Activated CD4-positive, CD25-positive, alpha-beta regulatory T cell treated with anti-CD3 and anti-CD28 coated beads, Interleukin-2, amount 50 U/mL, for 24 hours (primary cell): ENCODE results near the gene SCRN1.
"Not testable (repeated sequence)": the region's sequence is repeated elsewhere in the genome, so short reads cannot be mapped to it uniquely, and the experiment has no call there.

Source experiments
- ATAC-seq, 2 donors: fragments of 150-1000 bp; cut with Tn5 transposase; one replicate each; pipeline ENCODE4 v1.10.0; 2021; ENCODE audit warnings: mild to moderate bottlenecking in 1 of 2, moderate library complexity in 1 of 2

The SCRN1 gene

GRCh38 chr7:29922921-29923700 lies 66.5 kb downstream of the SCRN1 start:
- no peak for ATAC-seq

GRCh38 chr7:29921404-29922010 lies 68.1 kb downstream of the SCRN1 start:
- peak; percentile 71 to 73 for ATAC-seq

- no peak for ATAC-seq
Measured at GRCh38 chr7:29920491-29920890, 69.1 kb downstream of the SCRN1 start.

DNA sequence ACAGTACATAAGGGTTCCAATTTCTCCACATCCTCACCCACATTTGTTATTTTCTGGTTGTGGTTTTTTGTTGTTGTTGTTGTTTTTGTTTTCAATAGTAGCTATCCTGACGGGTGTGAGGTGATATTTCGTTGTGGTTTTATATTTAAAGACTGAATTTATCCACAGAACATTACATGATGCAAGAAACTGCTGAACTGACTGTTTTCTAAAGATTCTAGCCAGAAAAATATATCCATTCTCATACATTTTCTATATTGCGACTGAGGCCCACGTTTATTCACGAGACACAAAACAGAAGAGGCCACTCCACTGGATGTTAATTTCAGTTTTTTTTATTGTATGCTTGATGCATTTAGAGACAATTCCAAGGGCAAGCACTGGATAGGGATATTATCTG lies 69.8 kb downstream of the SCRN1 start:
- ATAC-seq = no peak

GRCh38 chr7:29918850-29919249 lies 70.8 kb downstream of the SCRN1 start:
- ATAC-seq = no peak

DNA sequence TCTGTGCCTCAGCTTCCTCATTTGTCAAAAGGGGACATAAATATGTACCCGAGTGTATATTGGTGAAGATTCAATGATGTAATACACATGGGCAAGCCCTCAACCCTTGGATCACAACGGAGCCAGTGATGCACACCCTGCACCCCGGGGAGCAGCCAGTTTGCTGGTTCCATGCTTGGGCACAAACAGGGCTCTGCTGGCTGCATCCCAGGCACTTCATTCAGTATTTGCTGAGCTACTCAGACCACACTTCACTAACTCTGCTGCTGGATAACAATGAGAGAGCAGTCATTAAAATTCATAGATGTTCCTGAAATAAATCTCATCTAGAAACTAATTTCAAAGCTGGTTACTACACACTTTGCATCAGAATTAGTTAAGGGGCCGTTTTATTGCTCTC lies 72.0 kb downstream of the SCRN1 start:
- no peak for ATAC-seq

DNA sequence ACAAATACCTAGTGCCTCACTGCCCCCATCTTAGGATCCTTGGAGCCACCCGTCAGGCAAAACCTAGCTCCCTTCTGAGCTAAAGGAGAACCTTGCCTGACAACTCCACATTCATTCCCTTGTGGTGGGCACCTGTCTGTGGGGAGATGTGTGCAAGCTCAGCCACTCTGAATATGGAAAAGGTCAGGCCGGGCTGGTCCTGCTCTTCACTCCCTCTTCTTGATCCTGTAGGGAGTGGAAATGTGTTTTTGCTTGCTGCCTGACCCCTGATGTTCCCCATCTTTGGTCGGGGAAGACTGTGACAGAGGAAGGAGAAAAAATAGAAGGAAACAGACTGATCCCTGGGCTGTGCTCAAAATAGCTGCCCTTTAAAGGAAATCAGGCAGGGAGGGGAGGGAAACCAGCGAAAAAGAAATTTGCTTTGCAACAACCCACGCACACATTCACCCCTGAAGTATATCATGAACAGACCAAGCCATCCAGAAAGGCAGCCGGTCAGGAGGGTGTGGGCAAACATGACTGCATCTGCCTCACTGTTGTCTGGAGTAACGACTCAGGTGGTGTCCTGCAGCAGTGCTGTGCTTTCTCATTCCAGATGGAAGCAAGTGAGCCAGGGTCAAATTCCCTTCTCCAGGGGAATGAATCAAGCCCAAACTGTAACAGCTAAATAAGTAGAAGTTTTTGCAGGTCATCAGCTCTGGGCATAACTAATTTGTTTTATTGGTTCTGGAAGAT lies 74.0 kb downstream of the SCRN1 start:
- ATAC-seq = no peak

- ATAC-seq = no peak
Measured at GRCh38 chr7:29914180-29914579, 75.4 kb downstream of the SCRN1 start.

- ATAC-seq = no peak
Measured at GRCh38 chr7:29906200-29907022, 83.2 kb downstream of the SCRN1 start.

- ATAC-seq = no peak
Measured at GRCh38 chr7:29900745-29901144, 88.9 kb downstream of the SCRN1 start.

- ATAC-seq = no peak
Measured at GRCh38 chr7:29898301-29898700, 91.3 kb downstream of the SCRN1 start.

DNA sequence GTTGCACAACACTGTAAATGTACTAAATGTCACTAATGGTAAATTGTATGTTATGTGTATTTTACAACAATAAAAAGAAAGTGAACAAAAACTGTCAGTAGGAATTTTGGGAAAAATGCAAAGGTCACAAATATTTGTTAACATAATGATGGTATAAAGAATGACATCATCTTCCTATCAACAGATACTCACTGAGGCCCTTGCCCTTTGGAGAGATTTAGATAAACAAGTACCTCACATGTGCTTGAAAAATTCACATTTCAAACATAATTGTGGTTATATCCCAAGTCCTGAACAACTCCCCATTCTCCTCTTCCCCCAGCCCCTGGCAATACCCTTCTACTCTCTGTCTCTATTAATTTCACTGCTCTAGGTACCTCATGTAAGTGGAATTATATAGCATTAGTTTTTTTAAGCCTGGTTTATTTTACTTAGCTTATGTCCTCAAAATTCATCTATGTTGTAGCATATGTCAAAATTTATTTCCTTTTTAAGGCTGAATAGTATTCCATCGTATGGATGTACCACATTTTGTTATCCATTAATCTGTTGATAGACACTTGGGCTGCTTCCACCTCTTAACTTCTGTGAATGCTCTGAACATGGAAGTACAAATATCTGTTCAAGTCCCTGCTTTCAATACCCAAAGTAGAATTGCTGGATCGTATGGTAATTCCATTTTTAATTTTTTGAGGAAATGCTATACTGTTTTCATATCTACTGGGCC lies 92.8 kb downstream of the SCRN1 start:
- no peak for ATAC-seq

DNA sequence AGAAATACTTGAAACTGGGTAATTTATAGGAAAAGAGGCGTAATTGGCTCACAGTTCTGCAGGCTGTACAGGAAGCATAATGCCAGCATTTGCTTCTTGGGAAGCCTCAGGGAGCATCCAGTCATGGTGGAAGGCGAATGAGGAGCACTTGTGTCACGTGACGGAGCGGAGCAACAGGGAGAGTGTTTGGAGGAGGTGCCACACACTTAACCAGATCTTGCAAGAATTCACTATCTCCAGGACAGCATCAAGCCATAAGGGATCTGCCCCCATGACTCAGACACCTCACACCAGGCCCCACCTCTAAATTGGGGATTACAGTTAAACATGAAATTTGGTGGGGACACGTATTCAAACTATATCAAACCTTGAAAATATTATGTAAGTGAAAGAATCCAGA lies 94.0 kb downstream of the SCRN1 start:
- ATAC-seq = no peak

- ATAC-seq = no peak
Measured at GRCh38 chr7:29894256-29894655, 95.3 kb downstream of the SCRN1 start.

GRCh38 chr7:29893351-29893965 lies 96.1 kb downstream of the SCRN1 start:
- no peak for ATAC-seq

DNA sequence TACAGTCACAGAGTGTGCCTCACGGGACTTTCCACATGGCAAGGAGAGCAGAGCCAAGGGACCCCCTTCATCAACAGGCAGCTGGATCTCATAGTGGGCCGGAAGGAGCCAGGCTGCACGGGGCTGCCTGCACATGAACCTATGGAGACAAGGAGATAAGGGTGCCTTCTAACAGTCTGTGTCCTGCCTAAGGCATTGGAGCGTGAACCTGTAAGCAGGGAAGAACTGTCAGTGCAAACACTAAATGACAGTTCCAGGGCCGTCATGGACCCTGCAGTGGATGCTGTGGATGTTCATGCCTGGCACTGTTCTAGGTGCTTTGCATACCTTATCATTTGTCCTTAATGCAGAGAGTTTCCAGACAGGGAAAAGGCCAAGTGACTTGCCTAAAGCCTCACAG lies 97.4 kb downstream of the SCRN1 start:
- ATAC-seq = no peak

DNA sequence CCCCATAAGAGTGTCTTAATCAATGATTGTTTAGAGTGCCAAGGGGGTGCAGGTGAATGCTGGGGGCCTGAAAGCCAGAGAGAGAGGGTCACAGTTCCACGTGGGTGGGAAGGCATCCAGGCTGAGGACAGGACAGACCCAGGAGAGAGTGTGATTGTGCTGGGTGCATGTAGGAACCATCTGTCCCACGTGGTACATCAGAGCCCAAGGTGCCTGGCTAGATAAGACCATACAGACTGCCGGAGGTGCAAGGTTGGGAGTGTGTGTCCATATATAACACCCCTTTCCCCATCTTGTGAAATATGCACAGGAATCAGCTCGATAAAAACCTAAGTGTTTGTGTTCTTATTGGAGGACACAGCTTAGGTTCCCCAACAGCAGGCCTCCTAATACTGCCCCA lies 97.8 kb downstream of the SCRN1 start:
- no peak for ATAC-seq

DNA sequence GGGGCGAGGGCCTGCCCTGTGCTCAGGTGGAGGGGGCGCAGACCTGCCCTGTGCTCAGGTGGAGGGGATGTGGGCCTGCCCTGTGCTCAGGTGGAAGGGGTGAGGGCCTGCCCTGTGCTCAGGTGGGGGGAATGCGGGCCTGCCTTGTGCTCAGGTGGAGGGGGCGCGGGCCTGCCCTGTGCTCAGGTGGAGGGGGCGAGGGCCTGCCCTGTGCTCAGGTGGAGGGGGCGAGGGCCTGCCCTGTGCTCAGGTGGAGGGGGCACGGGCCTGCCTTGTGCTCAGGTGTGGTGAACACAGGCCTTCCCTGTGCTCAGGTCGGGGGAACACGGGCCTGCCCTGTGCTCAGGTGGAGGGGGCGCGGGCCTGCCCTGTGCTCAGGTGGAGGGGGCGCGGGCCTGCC lies 98.8 kb downstream of the SCRN1 start:
- not testable (repeated sequence) for ATAC-seq

DNA sequence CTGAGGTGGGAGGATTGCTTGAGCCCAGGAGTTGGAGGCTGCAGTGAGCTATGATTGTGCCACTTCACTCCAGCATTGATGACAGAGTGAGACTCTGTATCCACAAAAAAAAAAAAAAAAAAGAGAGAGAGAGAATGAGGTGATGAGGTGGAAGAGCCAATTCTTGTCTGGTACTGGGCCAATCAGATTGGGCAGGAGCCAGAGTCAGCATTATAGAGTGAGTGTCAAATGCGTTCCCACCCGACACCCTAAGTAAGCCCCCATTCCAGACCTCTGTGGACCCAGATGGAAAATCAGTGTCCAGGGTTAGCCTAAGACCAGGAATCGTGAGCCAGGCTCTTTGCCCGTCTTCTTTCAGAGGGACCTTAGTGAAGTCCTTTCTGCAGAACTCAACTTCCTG lies 99.3 kb downstream of the SCRN1 start:
- ATAC-seq = no peak

DNA sequence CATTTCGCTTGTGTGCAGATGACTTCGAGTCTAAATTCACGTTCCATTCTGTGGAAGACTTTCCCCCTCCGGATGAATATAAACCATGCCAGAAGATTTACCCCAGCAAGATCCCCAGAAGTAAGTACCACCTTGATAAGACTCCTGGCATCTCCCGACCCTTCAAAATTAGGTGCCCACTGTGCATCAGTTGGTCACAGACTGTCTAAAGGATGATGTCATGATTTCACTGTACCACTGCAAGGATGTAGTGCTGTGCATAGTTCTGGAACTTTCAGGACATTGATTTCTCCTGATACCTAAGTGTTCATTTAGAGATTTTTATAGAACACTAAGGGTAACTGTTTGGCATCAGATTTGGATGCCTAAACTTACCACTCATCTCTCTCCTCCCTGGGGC lies 100.3 kb downstream of the SCRN1 start:
- no peak for ATAC-seq

GRCh38 chr7:29888006-29888405 lies 101.6 kb downstream of the SCRN1 start:
- ATAC-seq = no peak

DNA sequence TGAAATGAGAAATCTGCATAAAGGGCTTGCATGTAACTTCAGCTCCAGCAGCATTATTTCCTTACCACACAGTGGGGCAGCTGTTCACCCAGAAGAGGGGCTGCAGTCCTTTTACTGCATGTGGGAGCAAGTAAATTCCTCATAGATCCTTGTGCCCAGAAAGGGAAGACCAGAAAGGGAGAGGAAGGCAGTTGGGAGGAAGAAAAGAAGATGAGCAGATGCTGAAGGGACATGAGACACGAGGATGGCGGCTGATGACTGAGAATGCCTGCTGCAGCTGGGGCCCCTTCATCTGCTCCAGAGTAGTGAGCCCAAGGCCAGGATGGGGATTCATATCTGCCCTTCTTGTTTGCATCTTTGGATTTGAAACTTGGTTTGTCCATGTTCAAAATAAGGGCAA lies 102.8 kb downstream of the SCRN1 start:
- no peak for ATAC-seq
